Gastroesophageal sphincter (tissue), 4 donors: ENCODE data around the gene TMPRSS4. TPM values are rescaled to one million over a fixed set of nuclear protein-coding genes. Genes with fewer than 3 reads are reported as not detected.

ENCODE experiments used
- ATAC-seq: fragments of 150-250 bp; one replicate; pipeline ENCODE4 v1.9.1; 2016; ENCODE audit warnings: mild to moderate bottlenecking, moderate library complexity
- H3K27ac ChIP-seq, 4 donors: fragments of 200-600 bp; sonication (generic) in 3 of 4; 1 replicate in 3 of 4; 2 replicates in 1 of 4; pipeline ENCODE4 v1.5.1; 2016 to 2019
- H3K27me3 ChIP-seq: fragments of 200-600 bp; sonication (generic); one replicate; pipeline ENCODE4 v1.5.1; 2019
- H3K36me3 ChIP-seq, 2 donors: fragments of 200-600 bp; sonication (generic); one replicate each; pipeline ENCODE4 v1.5.1; 2019; ENCODE audit warnings: control low read depth in 1 of 2
- H3K4me1 ChIP-seq, 3 donors: fragments of 200-600 bp; sonication (generic); 1 replicate in 2 of 3; 2 replicates in 1 of 3; pipeline ENCODE4 v1.5.1; 2016 to 2019; ENCODE audit warnings: control low read depth in 2 of 3
- H3K4me3 ChIP-seq, 2 donors: fragments of 200-600 bp; sonication (generic); one replicate each; pipeline ENCODE4 v1.5.1; 2019; ENCODE audit warnings: mild to moderate bottlenecking in 1 of 2, moderate library complexity in 1 of 2
- H3K9me3 ChIP-seq, 3 donors: fragments of 200-600 bp; sonication (generic); one replicate each; pipeline ENCODE4 v1.5.1; 2017 to 2019; ENCODE audit warnings: control low read depth in 2 of 3
- CTCF ChIP-seq, 4 experiments: fragments of 200-600 bp in 2 of 4; fragments of 450-650 bp in 2 of 4; sonication (generic) in 1 of 4; IDR thresholded peaks; one replicate each; pipeline ENCODE4 v1.5.1; 2017 to 2019; ENCODE audit warnings: antibody characterized with exemption in 4 of 4, mild to moderate bottlenecking in 2 of 4, moderate library complexity in 2 of 4
- EP300 ChIP-seq: sonication (generic); formaldehyde crosslinking; IDR thresholded peaks from one replicate; pipeline ENCODE4 v1.6.1; 2017; ENCODE audit warnings: antibody characterized with exemption, mild to moderate bottlenecking
- POLR2A ChIP-seq, 2 donors: fragments of 450-650 bp; IDR thresholded peaks; one replicate each; pipeline ENCODE4 v1.6.1; 2017; ENCODE audit warnings: antibody characterized with exemption in 2 of 2, mild to moderate bottlenecking in 2 of 2, moderate library complexity in 1 of 2
- POLR2AphosphoS5 ChIP-seq: sonication (generic); formaldehyde crosslinking; IDR thresholded peaks from one replicate; pipeline ENCODE4 v1.6.1; 2017; ENCODE audit warnings: antibody characterized with exemption
- WGBS, 2 donors: methylation state at CpG; one replicate each; pipeline ENCODE4 v1.1.5; 2018; ENCODE audit warnings: low coverage in 1 of 2; 5-methylcytosine and 5-hydroxymethylcytosine counted together
- total RNA-seq, 4 donors: library from RNA; depleted of rRNA; stranded (reverse); fragments of >200 nt; gene quantifications; one replicate each; pipeline ENCODE4 v1.1.0, GENCODE V29; 2016

The TMPRSS4 gene
- total RNA-seq, 4 donors from 2014 or later, result 0.23 to 11.1 (median 0.78) TPM; not detected in 1

GRCh38 chr11:118106789-118107335, 30.0 kb downstream of the TMPRSS4 start:
- 81 to 88% methylated on average over 2 of the region's 2 CpGs for WGBS, 2 donors

GRCh38 chr11:118108513-118108912, 31.6 kb downstream of the TMPRSS4 start:
- ATAC-seq, result no peak
- Histone ChIP-seq H3K9me3 (no peaks in the 10 kb centered on the region), H3K4me1 (no peaks in the 10 kb centered on the region), H3K27ac (no peak overlapping the region), H3K36me3 (no peaks in the 10 kb centered on the region), H3K27me3 (peaks cover 11% of the 10 kb centered on the region), H3K4me3 (no peak overlapping the region)
- TF ChIP-seq POLR2AphosphoS5 (no peak), EP300 (no peak), POLR2A (IDR thresholded peaks at IDR 0.05) (no peak), CTCF (IDR thresholded peaks at IDR 0.05) (no peak)
- 80% methylated on average over 2 of the region's 5 CpGs; no CpG with 5 or more reads in 1 of the 2 donors for WGBS, 2 donors

More at GRCh38 chr11:118106789-118107335, 30.0 kb downstream of the TMPRSS4 start:
- H3K27ac ChIP-seq, result no peak overlapping the region
- H3K4me3 ChIP-seq, result no peak overlapping the region
- no peaks in the 10 kb centered on the region for H3K4me1 ChIP-seq
- no peak for ATAC-seq
- no peaks in the 10 kb centered on the region for H3K9me3 ChIP-seq
- no peaks in the 10 kb centered on the region for H3K36me3 ChIP-seq
- H3K27me3 ChIP-seq, result peaks cover 18% of the 10 kb centered on the region
- TF ChIP-seq POLR2AphosphoS5, result no peak
- no peak for TF ChIP-seq EP300
- TF ChIP-seq POLR2A (IDR thresholded peaks at IDR 0.05), result no peak
- no peak for TF ChIP-seq CTCF (IDR thresholded peaks at IDR 0.05)

DNA sequence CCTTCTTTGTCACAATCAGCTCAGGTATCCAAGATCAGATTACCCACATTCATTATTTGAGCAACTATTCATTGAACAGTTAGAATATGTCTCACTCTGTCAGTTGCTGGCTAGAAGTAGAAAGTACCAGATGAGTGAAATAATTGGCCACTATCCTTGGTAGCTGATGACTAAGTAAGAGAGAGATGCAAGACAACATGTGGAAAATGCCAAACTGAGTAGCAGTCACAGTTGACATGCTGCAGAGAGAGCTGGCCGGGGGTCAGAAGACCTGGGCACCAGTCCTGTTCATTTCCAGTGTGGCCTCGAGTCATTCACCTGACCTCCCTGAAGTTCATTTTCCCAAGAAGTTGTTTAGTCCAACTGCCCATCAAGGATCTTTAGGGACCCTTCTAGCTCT, 32.4 kb downstream of the TMPRSS4 start:
- WGBS, 2 donors, result 26 to 61% methylated on average over 2 of the region's 2 CpGs
- peak; percentile 64 for ATAC-seq
- Histone ChIP-seq H3K4me1 (no peaks in the 10 kb centered on the region), H3K9me3 (no peaks in the 10 kb centered on the region), H3K27ac (no peak overlapping the region), H3K4me3 (no peak overlapping the region), H3K27me3 (peaks cover 6% of the 10 kb centered on the region), H3K36me3 (no peaks in the 10 kb centered on the region)
- TF ChIP-seq POLR2A (IDR thresholded peaks at IDR 0.05) (no peak), EP300 (no peak), POLR2AphosphoS5 (peak; percentile 51), CTCF (IDR thresholded peaks at IDR 0.05) (no peak)

DNA sequence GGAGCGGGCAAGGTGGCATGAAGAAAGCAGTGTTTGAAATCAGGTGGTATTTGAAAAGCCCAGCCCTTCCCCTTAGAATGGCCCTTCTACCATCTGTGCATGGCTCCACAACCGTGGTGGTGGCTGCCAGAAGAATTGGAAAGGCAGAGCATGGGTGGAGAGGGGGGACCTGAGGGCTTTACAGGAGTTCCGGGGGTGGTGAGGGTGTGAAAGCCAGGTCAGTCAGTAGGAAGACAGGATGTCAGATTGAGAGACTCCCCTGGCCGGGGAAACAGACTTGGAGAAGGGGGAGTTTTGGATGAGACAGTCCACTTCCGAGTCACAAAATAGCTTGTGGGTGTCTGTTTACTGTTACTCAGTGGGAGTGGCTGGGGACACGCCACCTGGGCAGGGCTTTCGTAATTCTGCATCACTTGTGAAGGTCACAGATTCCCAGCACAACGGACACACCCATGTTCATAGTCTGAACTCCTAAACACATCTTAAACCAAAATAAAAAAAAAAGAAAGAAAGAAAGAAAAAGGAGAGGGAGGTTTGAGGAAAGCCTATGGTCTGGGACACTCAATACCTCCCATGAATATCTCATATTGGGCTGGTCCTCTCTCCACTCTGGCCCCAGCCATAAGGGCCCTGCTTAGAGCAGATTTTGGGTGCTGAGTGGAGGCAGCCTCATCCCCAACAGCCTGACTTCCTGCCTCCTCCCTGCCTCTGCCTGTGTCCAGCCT, 34.3 kb downstream of the TMPRSS4 start:
- 53 to 61% methylated on average over 4 to 8 of the region's 8 CpGs for WGBS, 2 donors
- TF ChIP-seq CTCF (IDR thresholded peaks at IDR 0.05) (no peak), POLR2A (IDR thresholded peaks at IDR 0.05) (no peak), POLR2AphosphoS5 (no peak), EP300 (no peak)
- no peak for ATAC-seq

GRCh38 chr11:118111744-118112035, 34.8 kb downstream of the TMPRSS4 start:
- no peaks in the 10 kb centered on the region for H3K9me3 ChIP-seq
- H3K27ac ChIP-seq, result no peak overlapping the region
- H3K36me3 ChIP-seq, result no peaks in the 10 kb centered on the region
- H3K27me3 ChIP-seq, result peaks cover 13% of the 10 kb centered on the region
- no peak for TF ChIP-seq POLR2AphosphoS5
- no peak for TF ChIP-seq POLR2A (IDR thresholded peaks at IDR 0.05)
- no peak for TF ChIP-seq CTCF (IDR thresholded peaks at IDR 0.05)
- no peak for TF ChIP-seq EP300
- no peak overlapping the region for H3K4me3 ChIP-seq
- WGBS, 2 donors, result 71 to 100% methylated on average over 1 to 3 of the region's 6 CpGs
- H3K4me1 ChIP-seq, result no peaks in the 10 kb centered on the region
- no peak for ATAC-seq

More for the DNA sequence above, 34.3 kb downstream of the TMPRSS4 start:
- H3K27ac ChIP-seq, result no peak overlapping the region
- H3K4me1 ChIP-seq, result no peaks in the 10 kb centered on the region
- no peaks in the 10 kb centered on the region for H3K9me3 ChIP-seq
- H3K27me3 ChIP-seq, result peaks cover 10% of the 10 kb centered on the region
- no peak overlapping the region for H3K4me3 ChIP-seq
- H3K36me3 ChIP-seq, result no peaks in the 10 kb centered on the region
